K562 (cell line): ENCODE data around the gene FBXO46. TPM values are rescaled to one million over a fixed set of nuclear protein-coding genes. Genes with fewer than 3 reads are reported as not detected.

Experiments used
- DNMT1 ChIP-seq: fragments of 450-650 bp; IDR thresholded peaks from 2 replicates; pipeline ENCODE4 v1.6.1; 2016; ENCODE audit warnings: antibody characterized with exemption, mild to moderate bottlenecking
- ETV5 ChIP-seq: sonication (generic); formaldehyde crosslinking; IDR thresholded peaks from 2 replicates; pipeline ENCODE4 v1.4.0; 2020; ENCODE audit warnings: low read depth, mild to moderate bottlenecking, missing genetic modification reagents
- FOS ChIP-seq: IDR thresholded peaks from 3 replicates; pipeline ENCODE4 v1.6.1; 2011; ENCODE audit not compliant: insufficient read length; ENCODE audit errors: extremely low read depth
- HDAC8 ChIP-seq: fragments of 450-650 bp; IDR thresholded peaks from 2 replicates; pipeline ENCODE4 v1.6.1; 2016; ENCODE audit warnings: mild to moderate bottlenecking, missing genetic modification characterization, moderate library complexity, missing compliant biosample characterization
- MAFK ChIP-seq: IDR thresholded peaks from 2 replicates; pipeline ENCODE4 v1.6.1; 2011; ENCODE audit warnings: low read length, improper control_type of control experiment
- MAZ ChIP-seq, 2 experiments: fragments of 450-650 bp in 1 of 2; sonication (generic) in 1 of 2; formaldehyde crosslinking; IDR thresholded peaks in 1 of 2; conservative IDR thresholded peaks in 1 of 2; 2 replicates each; pipeline versions ENCODE4 v1.4.0 to v1.5.0; 2020; ENCODE audit warnings: mild to moderate bottlenecking in 1 of 2, missing genetic modification reagents in 1 of 2
- MTA3 ChIP-seq: fragments of 450-650 bp; formaldehyde crosslinking; IDR thresholded peaks from 2 replicates; pipeline ENCODE4 v1.6.1; 2017; ENCODE audit warnings: mild to moderate bottlenecking, borderline replicate concordance
- NCOR1 ChIP-seq: fragments of 450-650 bp; IDR thresholded peaks from 2 replicates; pipeline ENCODE4 v1.6.1; 2016; ENCODE audit warnings: mild to moderate bottlenecking, moderate library complexity
- NFRKB ChIP-seq: fragments of 450-650 bp; IDR thresholded peaks from 2 replicates; pipeline ENCODE4 v1.6.1; 2016; ENCODE audit warnings: low read depth
- RB1 ChIP-seq: fragments of 450-650 bp; IDR thresholded peaks from 2 replicates; pipeline ENCODE4 v1.6.1; 2017; ENCODE audit warnings: low read depth, mild to moderate bottlenecking
- TFAM ChIP-seq: fragments of 250-450 bp; sonication (Bioruptor Pico); conservative IDR thresholded peaks from 2 replicates; pipeline ENCODE4 v1.5.0; 2021; ENCODE audit warnings: mild to moderate bottlenecking, moderate library complexity
- ZNF41 ChIP-seq: fragments of 250-450 bp; sonication (Bioruptor Pico); conservative IDR thresholded peaks from 2 replicates; pipeline ENCODE4 v1.4.0; 2020; ENCODE audit warnings: mild to moderate bottlenecking
- ZNF668 ChIP-seq: fragments of 250-450 bp; sonication (Bioruptor Pico); IDR thresholded peaks from 2 replicates; pipeline ENCODE4 v1.8.0; 2022; ENCODE audit warnings: mild to moderate bottlenecking, inconsistent platforms
- ZSCAN32 ChIP-seq: fragments of 450-650 bp; formaldehyde crosslinking; IDR thresholded peaks from 2 replicates; pipeline ENCODE4 v1.4.0; 2020; ENCODE audit warnings: mild to moderate bottlenecking, moderate library complexity
- polyA plus RNA-seq, 8 experiments: library from polyadenylated mRNA; depleted of rRNA in 4 of 8; stranded (reverse) in 5 of 8; unstranded in 3 of 8; fragments of >200 nt; fragmentation: Nextera tagmentation in 2 of 8; fragmentation: Illumina TruSeq in 1 of 8; extraction: Ambion mirVana in 2 of 8; extraction: Trizol in 1 of 8; gene quantifications; 2 replicates each; pipeline versions ENCODE4 v1.2.1 to v1.2.3, GENCODE V29; 2011 to 2014; ENCODE audit warnings: inconsistent platforms in 1 of 8, missing spikeins in 1 of 8
- total RNA-seq, 7 experiments: library from RNA; depleted of rRNA in 6 of 7; stranded (reverse); fragments of >200 nt in 6 of 7; fragmentation: Illumina TruSeq in 2 of 7; extraction: Trizol in 2 of 7; gene quantifications; 2 replicates each; pipeline versions ENCODE4 v1.2.1 to v1.2.3, GENCODE V29; 2011 to 2021; ENCODE audit warnings: low replicate concordance in 1 of 7
- TF ChIP-seq, protein P1 (sequence below): IDR thresholded peaks from 2 replicates; pipeline ENCODE4 v1.6.1; 2012; ENCODE audit warnings: low read depth, low read length, improper control_type of control experiment, borderline replicate concordance
- TF ChIP-seq, protein P2 (sequence below), 2 experiments: fragments of 450-650 bp; IDR thresholded peaks; 2 replicates each; pipeline ENCODE4 v1.6.1; 2016
- TF ChIP-seq, protein P3 (sequence below): sonication (generic); formaldehyde crosslinking; IDR thresholded peaks from 2 replicates; pipeline ENCODE4 v1.8.1; 2023; ENCODE audit warnings: mild to moderate bottlenecking, missing genetic modification reagents
- TF ChIP-seq, protein P4 (sequence below): fragments of 450-650 bp; formaldehyde crosslinking; conservative IDR thresholded peaks from 2 replicates; pipeline ENCODE4 v1.4.0; 2022; ENCODE audit warnings: mild to moderate bottlenecking, missing genetic modification characterization
- TF ChIP-seq, protein P5 (sequence below): sonication (generic); formaldehyde crosslinking; IDR thresholded peaks from 2 replicates; pipeline ENCODE4 v1.8.0; 2022; ENCODE audit warnings: missing genetic modification reagents, mild to moderate bottlenecking, moderate library complexity, borderline replicate concordance
- TF ChIP-seq, protein P6 (sequence below): sonication (generic); formaldehyde crosslinking; IDR thresholded peaks from 2 replicates; pipeline ENCODE4 v1.4.0; 2020; ENCODE audit warnings: mild to moderate bottlenecking, missing genetic modification reagents

FBXO46 gene
- total and polyA plus RNA-seq, 9 of the 15 experiments (the other 6 are each of a cell fraction or from before 2014, with no cell fraction given) = 1.5 to 36.1 (median 7.3) TPM

DNA sequence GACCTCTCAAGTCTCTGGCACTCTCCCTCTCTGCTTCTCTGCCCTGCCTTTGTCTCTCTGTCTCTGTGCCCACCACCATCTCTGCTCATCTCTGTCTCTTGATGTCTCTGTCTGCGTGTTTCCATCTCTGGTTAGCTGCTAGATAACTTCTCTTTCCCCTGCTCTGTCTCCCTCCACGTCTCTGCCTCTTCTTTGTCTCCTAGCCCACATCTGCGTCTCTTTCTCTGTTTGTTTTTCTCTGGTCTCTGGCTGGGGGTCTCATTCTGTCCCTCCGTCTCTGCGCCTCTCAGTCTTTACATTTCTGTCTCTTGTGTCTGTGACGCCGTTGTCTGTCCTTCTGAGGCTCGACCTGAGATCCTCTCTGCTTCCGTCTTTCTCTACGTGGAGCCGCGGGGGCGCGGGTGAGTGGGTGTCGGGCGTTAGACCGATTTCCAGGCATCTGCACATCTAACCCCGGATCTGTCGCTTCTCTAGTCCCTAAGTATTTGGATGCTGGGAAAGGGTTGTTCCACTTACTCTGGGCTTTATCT, 62.3 kb downstream of the FBXO46 start (continued):
- TF ChIP-seq, protein P1, sequence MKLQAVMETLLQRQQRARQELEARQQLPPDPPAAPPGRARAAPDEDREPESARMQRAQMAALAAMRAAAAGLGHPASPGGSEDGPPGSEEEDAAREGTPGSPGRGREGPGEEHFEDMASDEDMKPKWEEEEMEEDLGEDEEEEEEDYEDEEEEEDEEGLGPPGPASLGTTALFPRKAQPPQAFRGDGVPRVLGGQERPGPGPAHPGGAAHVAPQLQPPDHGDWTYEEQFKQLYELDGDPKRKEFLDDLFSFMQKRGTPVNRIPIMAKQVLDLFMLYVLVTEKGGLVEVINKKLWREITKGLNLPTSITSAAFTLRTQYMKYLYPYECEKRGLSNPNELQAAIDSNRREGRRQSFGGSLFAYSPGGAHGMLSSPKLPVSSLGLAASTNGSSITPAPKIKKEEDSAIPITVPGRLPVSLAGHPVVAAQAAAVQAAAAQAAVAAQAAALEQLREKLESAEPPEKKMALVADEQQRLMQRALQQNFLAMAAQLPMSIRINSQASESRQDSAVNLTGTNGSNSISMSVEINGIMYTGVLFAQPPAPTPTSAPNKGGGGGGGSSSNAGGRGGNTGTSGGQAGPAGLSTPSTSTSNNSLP = 0 out of 2 replicates have a peak, but pooled peaks have one; percentile 30
- no peak for TF ChIP-seq HDAC8
- TF ChIP-seq TFAM (CRISPR knock-in tag) = no peak
- no peak for TF ChIP-seq ZSCAN32
- no peak for TF ChIP-seq NCOR1
- TF ChIP-seq FOS = no peak
- TF ChIP-seq RB1 = no peak
- no peak for TF ChIP-seq MAZ (CRISPR knock-in tag; conservative IDR thresholded peaks at IDR 0.05 in 1 of 2, IDR thresholded peaks at IDR 0.05 in 1 of 2)
- TF ChIP-seq, protein P2, sequence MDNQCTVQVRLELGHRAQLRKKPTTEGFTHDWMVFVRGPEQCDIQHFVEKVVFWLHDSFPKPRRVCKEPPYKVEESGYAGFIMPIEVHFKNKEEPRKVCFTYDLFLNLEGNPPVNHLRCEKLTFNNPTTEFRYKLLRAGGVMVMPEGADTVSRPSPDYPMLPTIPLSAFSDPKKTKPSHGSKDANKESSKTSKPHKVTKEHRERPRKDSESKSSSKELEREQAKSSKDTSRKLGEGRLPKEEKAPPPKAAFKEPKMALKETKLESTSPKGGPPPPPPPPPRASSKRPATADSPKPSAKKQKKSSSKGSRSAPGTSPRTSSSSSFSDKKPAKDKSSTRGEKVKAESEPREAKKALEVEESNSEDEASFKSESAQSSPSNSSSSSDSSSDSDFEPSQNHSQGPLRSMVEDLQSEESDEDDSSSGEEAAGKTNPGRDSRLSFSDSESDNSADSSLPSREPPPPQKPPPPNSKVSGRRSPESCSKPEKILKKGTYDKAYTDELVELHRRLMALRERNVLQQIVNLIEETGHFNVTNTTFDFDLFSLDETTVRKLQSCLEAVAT (IDR thresholded peaks at IDR 0.05) = peak; percentile 74 to 84
- no peak for TF ChIP-seq MTA3
- TF ChIP-seq NFRKB = peak; percentile 81
- TF ChIP-seq, protein P3, sequence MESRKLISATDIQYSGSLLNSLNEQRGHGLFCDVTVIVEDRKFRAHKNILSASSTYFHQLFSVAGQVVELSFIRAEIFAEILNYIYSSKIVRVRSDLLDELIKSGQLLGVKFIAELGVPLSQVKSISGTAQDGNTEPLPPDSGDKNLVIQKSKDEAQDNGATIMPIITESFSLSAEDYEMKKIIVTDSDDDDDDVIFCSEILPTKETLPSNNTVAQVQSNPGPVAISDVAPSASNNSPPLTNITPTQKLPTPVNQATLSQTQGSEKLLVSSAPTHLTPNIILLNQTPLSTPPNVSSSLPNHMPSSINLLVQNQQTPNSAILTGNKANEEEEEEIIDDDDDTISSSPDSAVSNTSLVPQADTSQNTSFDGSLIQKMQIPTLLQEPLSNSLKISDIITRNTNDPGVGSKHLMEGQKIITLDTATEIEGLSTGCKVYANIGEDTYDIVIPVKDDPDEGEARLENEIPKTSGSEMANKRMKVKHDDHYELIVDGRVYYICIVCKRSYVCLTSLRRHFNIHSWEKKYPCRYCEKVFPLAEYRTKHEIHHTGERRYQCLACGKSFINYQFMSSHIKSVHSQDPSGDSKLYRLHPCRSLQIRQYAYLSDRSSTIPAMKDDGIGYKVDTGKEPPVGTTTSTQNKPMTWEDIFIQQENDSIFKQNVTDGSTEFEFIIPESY (CRISPR knock-in tag) = no peak
- TF ChIP-seq MAFK = no peak
- no peak for TF ChIP-seq ZNF668 (CRISPR knock-in tag)
- TF ChIP-seq ETV5 (CRISPR knock-in tag) = no peak
- TF ChIP-seq, protein P4, sequence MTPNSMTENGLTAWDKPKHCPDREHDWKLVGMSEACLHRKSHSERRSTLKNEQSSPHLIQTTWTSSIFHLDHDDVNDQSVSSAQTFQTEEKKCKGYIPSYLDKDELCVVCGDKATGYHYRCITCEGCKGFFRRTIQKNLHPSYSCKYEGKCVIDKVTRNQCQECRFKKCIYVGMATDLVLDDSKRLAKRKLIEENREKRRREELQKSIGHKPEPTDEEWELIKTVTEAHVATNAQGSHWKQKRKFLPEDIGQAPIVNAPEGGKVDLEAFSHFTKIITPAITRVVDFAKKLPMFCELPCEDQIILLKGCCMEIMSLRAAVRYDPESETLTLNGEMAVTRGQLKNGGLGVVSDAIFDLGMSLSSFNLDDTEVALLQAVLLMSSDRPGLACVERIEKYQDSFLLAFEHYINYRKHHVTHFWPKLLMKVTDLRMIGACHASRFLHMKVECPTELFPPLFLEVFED = no peak
- TF ChIP-seq ZNF41 (CRISPR knock-in tag) = no peak
- no peak; the same call in 1 of the 2 replicates for TF ChIP-seq DNMT1
- TF ChIP-seq, protein P5, sequence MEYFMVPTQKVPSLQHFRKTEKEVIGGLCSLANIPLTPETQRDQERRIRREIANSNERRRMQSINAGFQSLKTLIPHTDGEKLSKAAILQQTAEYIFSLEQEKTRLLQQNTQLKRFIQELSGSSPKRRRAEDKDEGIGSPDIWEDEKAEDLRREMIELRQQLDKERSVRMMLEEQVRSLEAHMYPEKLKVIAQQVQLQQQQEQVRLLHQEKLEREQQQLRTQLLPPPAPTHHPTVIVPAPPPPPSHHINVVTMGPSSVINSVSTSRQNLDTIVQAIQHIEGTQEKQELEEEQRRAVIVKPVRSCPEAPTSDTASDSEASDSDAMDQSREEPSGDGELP (CRISPR knock-in tag) = no peak
- TF ChIP-seq, protein P6, sequence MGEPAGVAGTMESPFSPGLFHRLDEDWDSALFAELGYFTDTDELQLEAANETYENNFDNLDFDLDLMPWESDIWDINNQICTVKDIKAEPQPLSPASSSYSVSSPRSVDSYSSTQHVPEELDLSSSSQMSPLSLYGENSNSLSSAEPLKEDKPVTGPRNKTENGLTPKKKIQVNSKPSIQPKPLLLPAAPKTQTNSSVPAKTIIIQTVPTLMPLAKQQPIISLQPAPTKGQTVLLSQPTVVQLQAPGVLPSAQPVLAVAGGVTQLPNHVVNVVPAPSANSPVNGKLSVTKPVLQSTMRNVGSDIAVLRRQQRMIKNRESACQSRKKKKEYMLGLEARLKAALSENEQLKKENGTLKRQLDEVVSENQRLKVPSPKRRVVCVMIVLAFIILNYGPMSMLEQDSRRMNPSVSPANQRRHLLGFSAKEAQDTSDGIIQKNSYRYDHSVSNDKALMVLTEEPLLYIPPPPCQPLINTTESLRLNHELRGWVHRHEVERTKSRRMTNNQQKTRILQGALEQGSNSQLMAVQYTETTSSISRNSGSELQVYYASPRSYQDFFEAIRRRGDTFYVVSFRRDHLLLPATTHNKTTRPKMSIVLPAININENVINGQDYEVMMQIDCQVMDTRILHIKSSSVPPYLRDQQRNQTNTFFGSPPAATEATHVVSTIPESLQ (CRISPR knock-in tag) = no peak
